H1 (cell line): ENCODE measurements around the gene TMEM196. TPM values are rescaled to one million over a fixed set of nuclear protein-coding genes. Genes with fewer than 3 reads are reported as not detected.

ENCODE experiments used
- CHD7 ChIP-seq: fragments of 300-600 bp; sonication (generic); IDR thresholded peaks from 2 replicates; pipeline ENCODE4 v1.7.1; 2012; ENCODE audit warnings: low read length, moderate library complexity, mild to moderate bottlenecking, inconsistent platforms; ENCODE audit not compliant: insufficient replicate concordance
- MAX ChIP-seq: IDR thresholded peaks from 2 replicates; pipeline ENCODE4 v1.6.1; 2012; ENCODE audit warnings: inconsistent platforms
- RNF2 ChIP-seq: fragments of 200-900, 300-1000 bp; sonication (generic); IDR thresholded peaks from 2 replicates; pipeline ENCODE4 v1.7.1; 2016; ENCODE audit warnings: borderline replicate concordance, low read depth, mild to moderate bottlenecking, antibody characterized with exemption, low read length; ENCODE audit not compliant: poor library complexity, severe bottlenecking; ENCODE audit errors: missing control alignments
- polyA plus RNA-seq, 7 experiments: library from polyadenylated mRNA; depleted of rRNA in 3 of 7; stranded (reverse) in 5 of 7; unstranded in 2 of 7; fragments of >200 nt in 5 of 7; fragments of 200-250 nt in 2 of 7; gene quantifications; 1 replicate in 5 of 7; 2 replicates in 1 of 7; 4 replicates in 1 of 7; pipeline versions ENCODE4 v1.2.1 to v1.2.3, GENCODE V29; 2011 to 2013; ENCODE audit warnings: missing spikeins in 2 of 7, mixed read lengths in 2 of 7
- total RNA-seq: library from RNA; stranded (reverse); fragmentation: NEBNext Ultra II Directional; extraction: Animal tissue kit (Norgen Biotek cat#: 25700); gene quantifications from 2 replicates; pipeline ENCODE4 v1.2.1, GENCODE V29; 2021

Gene TMEM196
- total and polyA plus RNA-seq, 2 of the 8 experiments (the other 6 are each of a cell fraction or from before 2014, with no cell fraction given), result 0.06 to 0.07 TPM

DNA sequence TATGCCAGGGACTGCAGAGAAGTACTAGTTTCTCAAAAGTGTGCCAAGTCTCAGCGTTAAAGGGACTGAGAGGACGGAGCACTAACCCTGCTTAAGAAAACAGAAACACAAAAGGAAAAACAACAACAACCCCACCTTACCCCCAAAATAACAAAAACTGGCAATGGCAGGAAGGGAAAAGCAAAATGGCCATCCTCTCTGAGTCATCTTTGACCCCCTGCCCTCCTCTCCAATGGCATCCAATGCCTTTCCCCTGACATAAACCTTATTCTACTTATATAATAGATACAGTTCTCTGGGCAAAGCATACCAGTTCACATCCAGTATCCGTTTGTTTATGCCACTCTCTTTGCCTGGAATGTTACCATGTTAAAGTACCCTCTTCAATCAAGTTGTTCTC, 66.2 kb downstream of the TMEM196 start (continued):
- TF ChIP-seq RNF2 (no peak), CHD7 (no peak), MAX (no peak)
